Breast epithelium (tissue), 3 donors: ENCODE data around the gene PBX4.

Source experiments
- POLR2A ChIP-seq: fragments of 450-650 bp; IDR thresholded peaks from one replicate; pipeline ENCODE4 v1.6.1; 2016; ENCODE audit warnings: antibody characterized with exemption, mild to moderate bottlenecking, moderate library complexity
- TF ChIP-seq, protein P1 (sequence below), 3 donors: fragments of 450-650 bp; IDR thresholded peaks; one replicate each; pipeline ENCODE4 v1.5.1; 2016 to 2017; ENCODE audit warnings: antibody characterized with exemption in 3 of 3, mild to moderate bottlenecking in 3 of 3, moderate library complexity in 3 of 3

DNA sequence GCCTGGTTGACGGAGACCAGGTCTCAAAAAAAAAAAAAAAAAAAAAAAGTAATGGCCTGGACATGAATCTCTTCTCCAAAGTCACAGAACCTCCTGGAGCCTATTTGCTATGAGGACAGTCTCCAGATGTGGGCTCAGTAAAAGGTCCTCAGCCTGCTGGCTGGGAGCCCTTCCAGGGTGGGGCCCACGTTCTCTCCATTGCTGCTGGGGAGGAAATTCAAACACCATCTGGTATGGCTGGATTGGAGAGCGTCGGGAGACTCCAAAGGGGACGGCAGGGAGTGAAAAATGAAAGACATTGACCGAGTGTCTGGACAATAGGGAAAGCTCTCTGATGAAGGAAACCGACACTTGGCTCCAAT is 1.3 kb upstream of the PBX4 start:
- TF ChIP-seq, protein P1, sequence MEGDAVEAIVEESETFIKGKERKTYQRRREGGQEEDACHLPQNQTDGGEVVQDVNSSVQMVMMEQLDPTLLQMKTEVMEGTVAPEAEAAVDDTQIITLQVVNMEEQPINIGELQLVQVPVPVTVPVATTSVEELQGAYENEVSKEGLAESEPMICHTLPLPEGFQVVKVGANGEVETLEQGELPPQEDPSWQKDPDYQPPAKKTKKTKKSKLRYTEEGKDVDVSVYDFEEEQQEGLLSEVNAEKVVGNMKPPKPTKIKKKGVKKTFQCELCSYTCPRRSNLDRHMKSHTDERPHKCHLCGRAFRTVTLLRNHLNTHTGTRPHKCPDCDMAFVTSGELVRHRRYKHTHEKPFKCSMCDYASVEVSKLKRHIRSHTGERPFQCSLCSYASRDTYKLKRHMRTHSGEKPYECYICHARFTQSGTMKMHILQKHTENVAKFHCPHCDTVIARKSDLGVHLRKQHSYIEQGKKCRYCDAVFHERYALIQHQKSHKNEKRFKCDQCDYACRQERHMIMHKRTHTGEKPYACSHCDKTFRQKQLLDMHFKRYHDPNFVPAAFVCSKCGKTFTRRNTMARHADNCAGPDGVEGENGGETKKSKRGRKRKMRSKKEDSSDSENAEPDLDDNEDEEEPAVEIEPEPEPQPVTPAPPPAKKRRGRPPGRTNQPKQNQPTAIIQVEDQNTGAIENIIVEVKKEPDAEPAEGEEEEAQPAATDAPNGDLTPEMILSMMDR (IDR thresholded peaks at IDR 0.05), result no peak
- TF ChIP-seq POLR2A, result no peak
